Measurements from ENCODE around the gene NRM. TPM values are rescaled to one million over a fixed set of nuclear protein-coding genes. Genes with fewer than 3 reads are reported as not detected.
"Not testable (repeated sequence)": the region's sequence is repeated elsewhere in the genome, so short reads cannot be mapped to it uniquely, and the experiment has no call there.

NRM gene
- polyA plus RNA-seq, 2 donors: 14.2 to 15.4 TPM

DNA sequence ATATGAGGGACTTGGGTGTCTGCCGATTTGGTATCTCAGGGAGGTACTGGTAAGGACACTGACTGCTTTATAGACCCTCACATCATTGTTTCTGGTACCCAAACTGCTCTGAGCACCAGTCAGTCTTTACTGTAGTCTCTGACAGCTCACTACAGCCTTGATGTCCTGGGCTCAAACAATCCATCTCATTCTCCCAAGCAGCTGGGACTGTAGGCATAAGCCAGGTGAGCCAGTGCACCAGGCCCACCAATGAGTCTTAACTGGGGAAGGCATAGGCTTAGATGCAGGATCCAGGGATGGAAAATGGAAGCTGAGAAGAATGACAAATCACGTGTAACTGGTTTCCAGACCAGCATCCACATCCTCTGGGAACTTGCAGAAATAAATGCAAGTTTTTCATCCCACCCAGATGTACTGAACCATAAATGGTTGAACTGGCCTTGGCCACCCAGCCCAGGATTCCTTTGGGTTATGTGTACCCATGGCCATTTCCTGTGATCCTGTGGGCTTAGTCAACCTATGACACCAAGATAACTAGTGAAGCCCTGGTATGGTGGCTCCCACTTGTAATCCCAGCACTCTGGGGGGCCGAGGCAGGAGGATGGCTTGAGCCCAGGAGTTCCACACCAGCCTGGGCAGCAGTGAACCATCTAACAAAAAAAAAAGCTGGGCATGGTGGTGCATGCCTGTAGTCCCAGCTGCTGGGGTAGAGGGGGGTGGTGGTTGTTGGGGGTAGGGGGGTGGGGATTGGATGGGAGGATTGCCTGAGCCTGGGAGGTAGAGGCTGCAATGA lies 35.1 kb upstream of the NRM start:
- H3K36me3 ChIP-seq (ENCODE audit: control insufficient read depth in 2 of 2, insufficient read depth in 2 of 2, low read length in 1 of 2): peaks cover 6 to 45% of the 10 kb centered on the region in 2 donors
- peaks cover 5% of the 10 kb centered on the region in 2 donors for H3K4me1 ChIP-seq (ENCODE audit: control insufficient read depth in 2 of 2, insufficient read depth in 2 of 2, low read length in 1 of 2)
- H3K9me3 ChIP-seq (ENCODE audit: control insufficient read depth in 2 of 2, insufficient read depth in 1 of 2, low read depth in 1 of 2, low read length in 1 of 2): no peaks in the 10 kb centered on the region
- 43 to 58% methylated on average over 3 of the region's 3 CpGs for WGBS, 2 donors
- H3K27ac ChIP-seq (ENCODE audit: low read depth in 2 of 2, low read length in 1 of 2): no peak overlapping the region
- H3K4me3 ChIP-seq (ENCODE audit: low read depth in 1 of 2, low read length in 2 of 2): no peak overlapping the region
- H3K27me3 ChIP-seq (ENCODE audit: control insufficient read depth in 1 of 2, insufficient read depth in 2 of 2, low read length in 2 of 2): no peaks in the 10 kb centered on the region

DNA sequence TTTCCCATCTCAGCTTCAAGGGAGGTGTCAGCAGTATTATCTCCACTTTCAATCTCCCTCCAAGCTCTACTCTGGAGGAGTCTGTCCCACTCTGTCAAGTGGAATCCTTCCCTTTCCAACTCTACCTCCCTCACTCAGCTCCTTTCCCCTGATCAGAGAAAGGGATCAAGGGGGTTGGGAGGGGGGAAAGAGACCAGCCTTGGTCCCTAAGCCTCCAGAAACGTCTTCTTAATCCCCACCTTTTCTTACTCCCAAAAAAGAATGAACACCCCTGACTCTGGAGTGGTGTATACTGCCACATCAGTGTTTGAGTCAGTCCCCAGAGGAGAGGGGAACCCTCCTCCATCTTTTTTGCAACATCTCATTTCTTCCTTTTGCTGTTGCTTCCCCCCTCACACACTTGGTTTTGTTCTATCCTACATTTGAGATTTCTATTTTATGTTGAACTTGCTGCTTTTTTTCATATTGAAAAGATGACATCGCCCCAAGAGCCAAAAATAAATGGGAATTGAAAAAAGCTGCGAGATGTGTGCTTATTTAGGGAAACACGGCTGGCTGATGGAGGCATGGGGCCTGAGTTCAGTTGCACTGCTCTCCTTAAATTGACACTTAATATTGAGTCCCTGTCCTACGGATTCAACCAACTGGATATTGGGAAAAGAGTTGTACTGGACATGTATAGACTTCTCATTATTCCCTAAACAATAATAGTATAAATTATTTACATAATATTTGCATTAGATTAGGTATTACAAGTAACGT lies 34.3 kb upstream of the NRM start:
- Histone ChIP-seq H3K4me3 (ENCODE audit: low read depth in 1 of 2, low read length in 2 of 2) (no peak overlapping the region), H3K36me3 (ENCODE audit: control insufficient read depth in 2 of 2, insufficient read depth in 2 of 2, low read length in 1 of 2) (peaks cover 2 to 41% of the 10 kb centered on the region in 2 donors), H3K4me1 (ENCODE audit: control insufficient read depth in 2 of 2, insufficient read depth in 2 of 2, low read length in 1 of 2) (peaks cover 2 to 3% of the 10 kb centered on the region in 2 donors), H3K9me3 (ENCODE audit: control insufficient read depth in 2 of 2, insufficient read depth in 1 of 2, low read depth in 1 of 2, low read length in 1 of 2) (no peaks in the 10 kb centered on the region), H3K27me3 (ENCODE audit: control insufficient read depth in 1 of 2, insufficient read depth in 2 of 2, low read length in 2 of 2) (no peaks in the 10 kb centered on the region), H3K27ac (ENCODE audit: low read depth in 2 of 2, low read length in 1 of 2) (no peak overlapping the region)
- 35 to 45% methylated on average over 6 of the region's 6 CpGs for WGBS, 2 donors

DNA sequence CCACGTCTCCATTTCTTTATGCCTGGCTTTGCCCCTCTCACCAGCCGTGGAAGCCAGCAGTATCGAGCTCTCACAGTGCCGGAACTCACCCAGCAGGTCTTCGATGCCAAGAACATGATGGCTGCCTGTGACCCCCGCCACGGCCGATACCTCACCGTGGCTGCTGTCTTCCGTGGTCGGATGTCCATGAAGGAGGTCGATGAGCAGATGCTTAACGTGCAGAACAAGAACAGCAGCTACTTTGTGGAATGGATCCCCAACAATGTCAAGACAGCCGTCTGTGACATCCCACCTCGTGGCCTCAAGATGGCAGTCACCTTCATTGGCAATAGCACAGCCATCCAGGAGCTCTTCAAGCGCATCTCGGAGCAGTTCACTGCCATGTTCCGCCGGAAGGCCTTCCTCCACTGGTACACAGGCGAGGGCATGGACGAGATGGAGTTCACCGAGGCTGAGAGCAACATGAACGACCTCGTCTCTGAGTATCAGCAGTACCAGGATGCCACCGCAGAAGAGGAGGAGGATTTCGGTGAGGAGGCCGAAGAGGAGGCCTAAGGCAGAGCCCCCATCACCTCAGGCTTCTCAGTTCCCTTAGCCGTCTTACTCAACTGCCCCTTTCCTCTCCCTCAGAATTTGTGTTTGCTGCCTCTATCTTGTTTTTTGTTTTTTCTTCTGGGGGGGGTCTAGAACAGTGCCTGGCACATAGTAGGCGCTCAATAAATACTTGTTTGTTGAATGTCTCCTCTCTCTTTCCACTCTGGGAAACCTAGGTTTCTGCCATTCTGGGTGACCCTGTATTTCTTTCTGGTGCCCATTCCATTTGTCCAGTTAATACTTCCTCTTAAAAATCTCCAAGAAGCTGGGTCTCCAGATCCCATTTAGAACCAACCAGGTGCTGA lies 33.3 kb upstream of the NRM start:
- Histone ChIP-seq H3K36me3 (ENCODE audit: control insufficient read depth in 2 of 2, insufficient read depth in 2 of 2, low read length in 1 of 2) (peaks cover 2 to 32% of the 10 kb centered on the region in 2 donors), H3K27ac (ENCODE audit: low read depth in 2 of 2, low read length in 1 of 2) (peak overlapping the region; percentile 5 to 9)
- H3K4me3 ChIP-seq (ENCODE audit: low read depth in 1 of 2, low read length in 2 of 2); H3K27me3 ChIP-seq (ENCODE audit: control insufficient read depth in 1 of 2, insufficient read depth in 2 of 2, low read length in 2 of 2); H3K4me1 ChIP-seq (ENCODE audit: control insufficient read depth in 2 of 2, insufficient read depth in 2 of 2, low read length in 1 of 2); H3K9me3 ChIP-seq (ENCODE audit: control insufficient read depth in 2 of 2, insufficient read depth in 1 of 2, low read depth in 1 of 2, low read length in 1 of 2): not testable (repeated sequence)
- 37 to 54% methylated on average over 29 of the region's 29 CpGs for WGBS, 2 donors

DNA sequence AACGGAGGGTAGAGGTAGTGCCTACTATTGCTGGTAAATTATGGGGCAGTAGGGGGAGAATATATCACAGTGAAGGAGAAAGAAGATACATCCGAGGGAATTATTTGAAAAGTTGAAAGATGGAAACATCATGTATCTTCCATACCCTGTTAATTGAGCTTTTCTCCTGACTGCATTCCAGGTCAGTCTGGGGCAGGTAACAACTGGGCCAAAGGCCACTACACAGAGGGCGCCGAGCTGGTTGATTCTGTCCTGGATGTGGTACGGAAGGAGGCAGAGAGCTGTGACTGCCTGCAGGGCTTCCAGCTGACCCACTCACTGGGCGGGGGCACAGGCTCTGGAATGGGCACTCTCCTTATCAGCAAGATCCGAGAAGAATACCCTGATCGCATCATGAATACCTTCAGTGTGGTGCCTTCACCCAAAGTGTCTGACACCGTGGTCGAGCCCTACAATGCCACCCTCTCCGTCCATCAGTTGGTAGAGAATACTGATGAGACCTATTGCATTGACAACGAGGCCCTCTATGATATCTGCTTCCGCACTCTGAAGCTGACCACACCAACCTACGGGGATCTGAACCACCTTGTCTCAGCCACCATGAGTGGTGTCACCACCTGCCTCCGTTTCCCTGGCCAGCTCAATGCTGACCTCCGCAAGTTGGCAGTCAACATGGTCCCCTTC lies 32.5 kb upstream of the NRM start:
- Histone ChIP-seq H3K4me3 (ENCODE audit: low read depth in 1 of 2, low read length in 2 of 2) (peak overlapping the region in 1 of 2 donors; percentile 82), H3K27ac (ENCODE audit: low read depth in 2 of 2, low read length in 1 of 2) (peak overlapping the region in 1 of 2 donors; percentile 3), H3K36me3 (ENCODE audit: control insufficient read depth in 2 of 2, insufficient read depth in 2 of 2, low read length in 1 of 2) (peaks cover 2 to 32% of the 10 kb centered on the region in 2 donors)
- H3K9me3 ChIP-seq (ENCODE audit: control insufficient read depth in 2 of 2, insufficient read depth in 1 of 2, low read depth in 1 of 2, low read length in 1 of 2); H3K27me3 ChIP-seq (ENCODE audit: control insufficient read depth in 1 of 2, insufficient read depth in 2 of 2, low read length in 2 of 2); H3K4me1 ChIP-seq (ENCODE audit: control insufficient read depth in 2 of 2, insufficient read depth in 2 of 2, low read length in 1 of 2): not testable (repeated sequence)
- WGBS, 2 donors: 39 to 43% methylated on average over 16 of the region's 16 CpGs

DNA sequence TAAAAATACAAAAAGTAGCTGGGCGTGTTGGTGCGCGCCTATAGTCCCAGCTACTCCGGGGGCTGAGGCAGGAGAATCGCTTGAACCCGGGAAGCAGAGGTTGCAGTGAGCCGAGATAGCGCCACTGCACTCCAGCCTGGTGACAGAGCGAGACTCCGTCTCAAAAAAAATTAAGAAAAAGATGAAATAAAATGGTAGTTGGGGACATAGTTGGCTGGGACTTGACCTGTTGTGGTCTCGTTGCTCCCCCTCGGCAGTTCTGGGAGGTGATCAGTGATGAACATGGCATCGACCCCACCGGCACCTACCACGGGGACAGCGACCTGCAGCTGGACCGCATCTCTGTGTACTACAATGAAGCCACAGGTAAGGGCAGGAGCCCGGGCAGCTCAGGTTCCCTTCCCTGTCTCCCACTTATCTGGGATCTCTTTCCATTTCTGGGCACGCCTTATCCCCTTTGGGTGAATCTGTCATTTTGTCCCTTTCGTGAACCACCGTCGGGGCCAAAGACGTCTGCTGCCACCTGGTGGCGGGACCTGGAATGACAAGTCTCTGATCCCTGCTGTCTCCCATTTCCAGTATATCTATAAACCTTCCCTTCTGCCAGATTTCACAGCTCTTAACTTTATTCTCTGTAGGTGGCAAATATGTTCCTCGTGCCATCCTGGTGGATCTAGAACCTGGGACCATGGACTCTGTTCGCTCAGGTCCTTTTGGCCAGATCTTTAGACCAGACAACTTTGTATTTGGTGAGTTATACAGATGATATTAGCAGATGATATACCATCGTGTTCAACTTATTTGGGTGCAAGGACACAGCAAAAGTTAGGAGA lies 31.7 kb upstream of the NRM start:
- H3K27ac ChIP-seq (ENCODE audit: low read depth in 2 of 2, low read length in 1 of 2): peak overlapping the region; percentile 95 to 99
- peaks cover 2 to 27% of the 10 kb centered on the region in 2 donors for H3K36me3 ChIP-seq (ENCODE audit: control insufficient read depth in 2 of 2, insufficient read depth in 2 of 2, low read length in 1 of 2)
- no peaks in the 10 kb centered on the region for H3K9me3 ChIP-seq (ENCODE audit: control insufficient read depth in 2 of 2, insufficient read depth in 1 of 2, low read depth in 1 of 2, low read length in 1 of 2)
- peaks cover 2 to 3% of the 10 kb centered on the region in 2 donors for H3K4me1 ChIP-seq (ENCODE audit: control insufficient read depth in 2 of 2, insufficient read depth in 2 of 2, low read length in 1 of 2)
- no peaks in the 10 kb centered on the region for H3K27me3 ChIP-seq (ENCODE audit: control insufficient read depth in 1 of 2, insufficient read depth in 2 of 2, low read length in 2 of 2)
- 6 to 9% methylated on average over 27 of the region's 27 CpGs for WGBS, 2 donors
- peak overlapping the region; percentile 68 to 82 for H3K4me3 ChIP-seq (ENCODE audit: low read depth in 1 of 2, low read length in 2 of 2)

DNA sequence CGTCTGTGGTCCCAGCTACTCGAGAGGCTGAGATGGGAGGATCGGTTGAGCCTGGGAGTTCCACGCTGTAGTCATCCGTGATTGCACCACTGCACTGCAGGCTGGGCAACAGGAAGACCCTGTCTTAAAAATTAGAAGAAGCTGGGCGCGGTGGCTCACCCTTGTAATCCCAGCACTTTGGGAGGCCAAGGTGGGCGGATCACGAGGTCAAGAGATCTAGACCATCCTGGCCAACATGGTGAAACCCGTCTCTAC lies 31.2 kb upstream of the NRM start:
- H3K27ac ChIP-seq (ENCODE audit: low read depth in 2 of 2, low read length in 1 of 2): peak overlapping the region; percentile 95 to 99
- H3K9me3 ChIP-seq (ENCODE audit: control insufficient read depth in 2 of 2, insufficient read depth in 1 of 2, low read depth in 1 of 2, low read length in 1 of 2); H3K27me3 ChIP-seq (ENCODE audit: control insufficient read depth in 1 of 2, insufficient read depth in 2 of 2, low read length in 2 of 2); H3K4me1 ChIP-seq (ENCODE audit: control insufficient read depth in 2 of 2, insufficient read depth in 2 of 2, low read length in 1 of 2): not testable (repeated sequence)
- H3K4me3 ChIP-seq (ENCODE audit: low read depth in 1 of 2, low read length in 2 of 2): peak overlapping the region; percentile 68 to 82
- H3K36me3 ChIP-seq (ENCODE audit: control insufficient read depth in 2 of 2, insufficient read depth in 2 of 2, low read length in 1 of 2): peaks cover 2 to 27% of the 10 kb centered on the region in 2 donors
- 3 to 7% methylated on average over 10 of the region's 10 CpGs for WGBS, 2 donors

DNA sequence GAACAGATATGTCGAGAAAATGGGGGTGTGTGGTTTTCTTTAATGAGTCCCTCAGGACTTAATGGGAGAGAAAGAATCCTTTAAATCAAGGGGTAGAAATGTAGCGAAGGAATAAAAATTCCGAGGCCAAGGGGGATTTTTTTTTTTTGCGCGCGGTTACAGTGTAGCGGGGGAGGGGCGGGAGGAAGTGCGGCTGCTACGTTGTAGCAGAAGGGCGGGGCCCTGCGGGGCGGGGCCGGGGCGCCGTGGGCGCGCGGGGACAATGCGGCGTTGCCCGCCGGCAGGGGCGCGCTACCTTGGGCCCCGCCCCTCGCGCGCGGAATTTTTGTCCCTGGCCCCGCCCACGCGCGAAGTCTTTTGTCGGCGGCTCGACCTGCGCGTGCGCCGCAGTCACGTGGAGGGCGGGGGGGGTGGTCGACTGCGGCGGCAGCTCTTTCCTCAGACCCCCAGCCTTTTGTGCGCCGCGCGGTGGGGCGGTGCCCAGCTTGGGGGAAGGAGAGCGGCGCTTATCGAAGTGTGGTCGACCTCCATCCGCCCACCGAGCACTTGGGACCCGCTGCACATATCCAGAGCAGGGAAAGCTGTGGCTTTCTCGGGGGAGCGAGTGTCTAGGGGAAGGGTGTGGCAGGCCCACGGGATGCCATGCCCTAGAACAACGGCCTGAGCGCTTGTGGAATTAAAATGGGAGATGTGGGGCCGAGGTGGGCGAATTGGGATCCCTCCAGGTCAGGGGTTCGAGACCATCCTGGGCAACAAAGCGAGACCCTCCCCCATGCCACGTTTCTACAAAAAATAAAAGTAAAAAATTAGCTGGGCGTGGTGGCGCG lies 30.6 kb upstream of the NRM start:
- peaks cover 2 to 3% of the 10 kb centered on the region in 2 donors for H3K4me1 ChIP-seq (ENCODE audit: control insufficient read depth in 2 of 2, insufficient read depth in 2 of 2, low read length in 1 of 2)
- peak overlapping the region; percentile 95 to 99 for H3K27ac ChIP-seq (ENCODE audit: low read depth in 2 of 2, low read length in 1 of 2)
- H3K27me3 ChIP-seq (ENCODE audit: control insufficient read depth in 1 of 2, insufficient read depth in 2 of 2, low read length in 2 of 2): no peaks in the 10 kb centered on the region
- H3K36me3 ChIP-seq (ENCODE audit: control insufficient read depth in 2 of 2, insufficient read depth in 2 of 2, low read length in 1 of 2): peaks cover 2 to 27% of the 10 kb centered on the region in 2 donors
- H3K9me3 ChIP-seq (ENCODE audit: control insufficient read depth in 2 of 2, insufficient read depth in 1 of 2, low read depth in 1 of 2, low read length in 1 of 2): no peaks in the 10 kb centered on the region
- WGBS, 2 donors: 1% methylated on average over 68 to 71 of the region's 71 CpGs
- H3K4me3 ChIP-seq (ENCODE audit: low read depth in 1 of 2, low read length in 2 of 2): peak overlapping the region; percentile 68 to 82

DNA sequence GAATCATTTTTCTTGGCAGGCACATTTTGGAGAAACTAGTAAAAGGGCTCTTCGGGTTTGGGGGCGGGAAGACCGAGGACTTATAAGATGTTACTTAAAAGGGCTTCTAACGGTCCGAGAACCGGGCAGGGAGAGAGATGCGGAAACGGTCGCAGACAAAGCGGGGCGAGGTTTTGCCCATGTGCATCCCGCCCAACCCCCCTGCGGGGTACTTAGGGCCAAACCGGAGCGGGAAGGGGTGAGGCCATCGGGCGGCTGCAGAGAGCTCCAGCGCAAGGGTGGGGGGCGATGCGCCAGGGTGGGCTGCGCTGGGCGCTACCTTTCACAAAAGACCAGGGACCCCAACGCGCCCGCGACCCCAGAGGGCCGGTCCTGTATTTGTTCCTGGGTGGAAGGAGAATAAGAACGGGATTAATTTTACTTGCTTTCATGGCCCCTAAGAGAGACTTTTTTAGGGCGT lies 30.0 kb upstream of the NRM start:
- Histone ChIP-seq H3K27me3 (ENCODE audit: control insufficient read depth in 1 of 2, insufficient read depth in 2 of 2, low read length in 2 of 2) (no peaks in the 10 kb centered on the region), H3K36me3 (ENCODE audit: control insufficient read depth in 2 of 2, insufficient read depth in 2 of 2, low read length in 1 of 2) (peaks cover 2 to 26% of the 10 kb centered on the region in 2 donors), H3K9me3 (ENCODE audit: control insufficient read depth in 2 of 2, insufficient read depth in 1 of 2, low read depth in 1 of 2, low read length in 1 of 2) (no peaks in the 10 kb centered on the region), H3K27ac (ENCODE audit: low read depth in 2 of 2, low read length in 1 of 2) (peak overlapping the region; percentile 95 to 98), H3K4me3 (ENCODE audit: low read depth in 1 of 2, low read length in 2 of 2) (peak overlapping the region; percentile 67 to 82), H3K4me1 (ENCODE audit: control insufficient read depth in 2 of 2, insufficient read depth in 2 of 2, low read length in 1 of 2) (peaks cover 2 to 3% of the 10 kb centered on the region in 2 donors)
- 1% methylated on average over 29 of the region's 29 CpGs for WGBS, 2 donors
